Testis (tissue), 3 donors: ENCODE data around the gene HOXA5. TPM values are rescaled to one million over a fixed set of nuclear protein-coding genes. Genes with fewer than 3 reads are reported as not detected.

Experiments used
- DNase-seq: peaks from one replicate; pipeline ENCODE4 v3.0.0-alpha.2; 2019
- H3K27ac ChIP-seq, 2 donors: fragments of 200-600 bp; sonication (generic); one replicate each; pipeline ENCODE4 v1.5.1; 2019
- H3K27me3 ChIP-seq: fragments of 200-600 bp; sonication (generic); one replicate; pipeline ENCODE4 v1.5.1; 2019
- H3K36me3 ChIP-seq: fragments of 200-600 bp; sonication (generic); one replicate; pipeline ENCODE4 v1.5.1; 2017; ENCODE audit warnings: low read depth; ENCODE audit errors: missing control alignments
- H3K4me1 ChIP-seq: fragments of 200-600 bp; sonication (generic); one replicate; pipeline ENCODE4 v1.5.1; 2019
- H3K4me3 ChIP-seq, 2 donors: fragments of 200-600 bp; sonication (generic); one replicate each; pipeline ENCODE4 v1.5.1; 2017 to 2019
- H3K9me3 ChIP-seq: fragments of 200-600 bp; sonication (generic); one replicate; pipeline ENCODE4 v1.5.1; 2017
- POLR2A ChIP-seq: fragments of 450-650 bp; IDR thresholded peaks from one replicate; pipeline ENCODE4 v1.6.1; 2017; ENCODE audit warnings: antibody characterized with exemption, mild to moderate bottlenecking, moderate library complexity
- WGBS, 2 donors: methylation state at CpG; one replicate each; pipeline ENCODE4 v1.1.5; 2018; 5-methylcytosine and 5-hydroxymethylcytosine counted together
- intact Hi-C: fragments of 100-400 bp; cut with DNase I; formaldehyde crosslinking; loops from one replicate; pipeline ENCODE4 v1.15.1; 2023; ENCODE audit warnings: low total_unique reads
- polyA plus RNA-seq: library from polyadenylated mRNA; stranded (reverse); fragments of 350-450 nt; fragmentation: Illumina TruSeq; extraction: RNeasy Lipid Tissue Mini Kit (QIAGEN cat#74804); gene quantifications from one replicate; pipeline ENCODE4 v1.2.3, GENCODE V29; 2014; ENCODE audit warnings: low read depth, low replicate concordance; ENCODE audit not compliant: insufficient read depth
- total RNA-seq, 2 donors: library from RNA; depleted of rRNA; stranded (reverse); fragments of >200 nt; gene quantifications; one replicate each; pipeline ENCODE4 v1.2.3, GENCODE V29; 2016
- TF ChIP-seq, protein P1 (sequence below), 3 experiments: fragments of 450-650 bp in 2 of 3; fragments of 200-600 bp in 1 of 3; sonication (generic) in 1 of 3; IDR thresholded peaks; one replicate each; pipeline ENCODE4 v1.5.1; 2016 to 2019; ENCODE audit warnings: antibody characterized with exemption in 3 of 3, mild to moderate bottlenecking in 2 of 3, moderate library complexity in 1 of 3

HOXA5 gene
- total and polyA plus RNA-seq, 3 donors from 2014 or later: 0.63 to 7.6 TPM; not detected in 1

GRCh38 chr7:27174874-27175625 lies 31.6 kb upstream of the HOXA5 start:
- WGBS, 2 donors: 48 to 54% methylated on average over 11 to 12 of the region's 12 CpGs

DNA sequence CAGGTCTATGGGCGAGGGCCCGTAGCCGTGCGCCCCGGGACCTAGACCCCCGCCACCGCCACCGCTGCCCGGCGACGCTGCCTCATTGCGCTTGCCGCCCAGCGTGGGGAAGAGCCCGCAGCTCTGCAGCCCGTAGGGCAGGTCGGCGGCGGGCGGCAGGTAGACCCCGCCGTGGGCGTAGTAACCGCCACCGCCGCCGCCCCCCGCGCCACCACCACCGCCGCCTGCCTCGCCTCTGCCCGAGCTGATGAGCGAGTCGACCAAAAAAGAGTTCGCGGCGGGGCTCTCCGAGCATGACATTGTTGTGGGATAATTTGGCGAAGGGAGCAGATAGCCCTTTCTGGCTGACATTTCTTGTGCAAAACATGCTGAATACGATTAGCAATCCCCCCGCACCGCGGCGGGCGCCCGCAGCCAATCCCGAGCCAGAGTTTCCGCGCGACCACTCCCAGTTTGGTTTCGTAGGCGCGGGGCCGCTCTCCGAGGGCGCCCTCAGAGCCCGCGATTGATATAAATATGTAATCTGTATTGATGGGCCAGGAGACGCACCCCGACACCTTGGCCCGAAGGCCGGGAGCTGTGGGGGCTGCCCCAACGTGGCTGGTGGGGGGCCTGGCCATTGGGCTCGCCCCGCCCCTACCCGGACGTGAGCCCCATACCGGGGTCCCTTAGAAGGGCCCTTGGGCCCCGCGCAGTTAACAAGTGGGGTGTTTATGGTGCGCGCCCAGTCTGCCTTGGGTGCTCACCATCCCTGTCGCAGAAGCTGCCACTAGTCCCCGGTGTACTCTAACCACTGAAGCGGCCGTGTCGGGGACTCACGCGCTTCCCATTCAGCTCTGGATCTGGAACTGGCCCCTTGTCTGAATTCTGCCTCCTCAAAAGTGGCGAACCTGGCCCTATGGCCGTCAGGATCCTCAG lies 30.7 kb upstream of the HOXA5 start, which contains the start of gene HOXA10:
HOXA10 (minus strand) TSS at position 365 of the 918 bp plus-strand sequence; CDS start at position 351, 14 bp downstream.
- WGBS, 2 donors: 8 to 15% methylated on average over 6 to 73 of the region's 82 CpGs
- intact Hi-C loops: no loop called here
- H3K27me3 ChIP-seq: no peaks in the 10 kb centered on the region
- H3K36me3 ChIP-seq: no peaks in the 10 kb centered on the region
- peaks cover 12% of the 10 kb centered on the region for H3K4me1 ChIP-seq
- no peak for TF ChIP-seq POLR2A
- TF ChIP-seq, protein P1, sequence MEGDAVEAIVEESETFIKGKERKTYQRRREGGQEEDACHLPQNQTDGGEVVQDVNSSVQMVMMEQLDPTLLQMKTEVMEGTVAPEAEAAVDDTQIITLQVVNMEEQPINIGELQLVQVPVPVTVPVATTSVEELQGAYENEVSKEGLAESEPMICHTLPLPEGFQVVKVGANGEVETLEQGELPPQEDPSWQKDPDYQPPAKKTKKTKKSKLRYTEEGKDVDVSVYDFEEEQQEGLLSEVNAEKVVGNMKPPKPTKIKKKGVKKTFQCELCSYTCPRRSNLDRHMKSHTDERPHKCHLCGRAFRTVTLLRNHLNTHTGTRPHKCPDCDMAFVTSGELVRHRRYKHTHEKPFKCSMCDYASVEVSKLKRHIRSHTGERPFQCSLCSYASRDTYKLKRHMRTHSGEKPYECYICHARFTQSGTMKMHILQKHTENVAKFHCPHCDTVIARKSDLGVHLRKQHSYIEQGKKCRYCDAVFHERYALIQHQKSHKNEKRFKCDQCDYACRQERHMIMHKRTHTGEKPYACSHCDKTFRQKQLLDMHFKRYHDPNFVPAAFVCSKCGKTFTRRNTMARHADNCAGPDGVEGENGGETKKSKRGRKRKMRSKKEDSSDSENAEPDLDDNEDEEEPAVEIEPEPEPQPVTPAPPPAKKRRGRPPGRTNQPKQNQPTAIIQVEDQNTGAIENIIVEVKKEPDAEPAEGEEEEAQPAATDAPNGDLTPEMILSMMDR (IDR thresholded peaks at IDR 0.05): no peak
- H3K4me3 ChIP-seq: peak within 1 kb of the TSS; percentile 39 to 53
- H3K27ac ChIP-seq: no peak within 1 kb of the TSS
- no peak for DNase-seq
- no peaks in the 10 kb centered on the region for H3K9me3 ChIP-seq

More at GRCh38 chr7:27174874-27175625, 31.6 kb upstream of the HOXA5 start:
- intact Hi-C loops: no loop called here
- no peak for DNase-seq
- H3K9me3 ChIP-seq: no peaks in the 10 kb centered on the region
- TF ChIP-seq POLR2A: no peak
- TF ChIP-seq, protein P1 (IDR thresholded peaks at IDR 0.05): no peak
- H3K4me3 ChIP-seq: no peak overlapping the region
- H3K27ac ChIP-seq: no peak overlapping the region
- H3K4me1 ChIP-seq: peaks cover 12% of the 10 kb centered on the region
- H3K36me3 ChIP-seq: no peaks in the 10 kb centered on the region
- H3K27me3 ChIP-seq: no peaks in the 10 kb centered on the region

GRCh38 chr7:27173511-27173955 lies 30.1 kb upstream of the HOXA5 start:
- H3K27me3 ChIP-seq: no peaks in the 10 kb centered on the region
- H3K36me3 ChIP-seq: no peaks in the 10 kb centered on the region
- 0 to 1% methylated on average over 18 to 24 of the region's 59 CpGs for WGBS, 2 donors
- H3K4me3 ChIP-seq: peak overlapping the region; percentile 39 to 53
- intact Hi-C loops: no loop called here
- H3K9me3 ChIP-seq: no peaks in the 10 kb centered on the region
- H3K27ac ChIP-seq: no peak overlapping the region
- DNase-seq: no peak
- TF ChIP-seq, protein P1 (IDR thresholded peaks at IDR 0.05): no peak
- TF ChIP-seq POLR2A: no peak
- peaks cover 12% of the 10 kb centered on the region for H3K4me1 ChIP-seq

- intact Hi-C loops: no loop called here
- Histone ChIP-seq H3K36me3 (no peaks in the 10 kb centered on the region), H3K27me3 (no peaks in the 10 kb centered on the region), H3K9me3 (no peaks in the 10 kb centered on the region), H3K4me3 (peak overlapping the region; percentile 39 to 53), H3K4me1 (peaks cover 12% of the 10 kb centered on the region), H3K27ac (no peak overlapping the region)
- no peak for DNase-seq
- no peak for TF ChIP-seq POLR2A
- TF ChIP-seq, protein P1 (IDR thresholded peaks at IDR 0.05): no peak
- 0 to 5% methylated on average over 8 to 52 of the region's 58 CpGs for WGBS, 2 donors
These were observed 29.5 kb upstream of the HOXA5 start for GRCh38 chr7:27172823-27173510.
